DOHH2 (cell line): ENCODE results near the gene HOATZ.

Experiments
- H3F3A ChIP-seq: fragments of 200-600 bp; sonication (generic), shearing (Covaris generic); 2 replicates; pipeline ENCODE4 v1.6.0; 2016; ENCODE audit warnings: antibody characterized with exemption, mild to moderate bottlenecking; ENCODE audit not compliant: control insufficient read depth, insufficient read depth
- H3K27ac ChIP-seq: fragments of 200-600 bp; sonication (generic); 2 replicates; pipeline ENCODE4 v1.5.1; 2014; ENCODE audit warnings: low read depth, mild to moderate bottlenecking, low read length, moderate library complexity
- H3K27me3 ChIP-seq: fragments of 200-600 bp; sonication (generic); 2 replicates; pipeline ENCODE4 v1.6.1; 2014; ENCODE audit warnings: mild to moderate bottlenecking, low read length, mixed read lengths; ENCODE audit not compliant: control insufficient read depth
- H3K36me3 ChIP-seq: fragments of 200-600 bp; sonication (generic); 2 replicates; pipeline ENCODE4 v1.6.1; 2014; ENCODE audit warnings: mild to moderate bottlenecking, low read length, moderate library complexity, mixed read lengths; ENCODE audit not compliant: control insufficient read depth
- H3K4me1 ChIP-seq: fragments of 200-600 bp; sonication (generic); 2 replicates; pipeline ENCODE4 v1.6.1; 2014; ENCODE audit warnings: mild to moderate bottlenecking, low read length, mixed read lengths; ENCODE audit not compliant: control insufficient read depth
- H3K4me2 ChIP-seq: fragments of 200-600 bp; sonication (generic); 2 replicates; pipeline ENCODE4 v1.6.0; 2014; ENCODE audit warnings: mild to moderate bottlenecking, low read length, moderate library complexity
- H3K4me3 ChIP-seq: fragments of 200-600 bp; sonication (generic); 2 replicates; pipeline ENCODE4 v1.5.1; 2014; ENCODE audit warnings: mild to moderate bottlenecking, low read length, mixed read lengths
- H3K79me2 ChIP-seq: fragments of 200-600 bp; sonication (generic); 2 replicates; pipeline ENCODE4 v1.6.1; 2014; ENCODE audit warnings: mild to moderate bottlenecking, low read length, mixed read lengths; ENCODE audit not compliant: control insufficient read depth
- H3K9me2 ChIP-seq: fragments of 200-600 bp; sonication (generic); replicated peaks from 2 replicates; pipeline ENCODE4 v1.6.1; 2014; ENCODE audit warnings: mild to moderate bottlenecking, low read length, mixed read lengths; ENCODE audit not compliant: control insufficient read depth
- H3K9me3 ChIP-seq: fragments of 200-600 bp; sonication (generic); 2 replicates; pipeline ENCODE4 v1.6.1; 2014; ENCODE audit warnings: antibody characterized with exemption, low read length, mixed read lengths; ENCODE audit not compliant: control insufficient read depth, insufficient read depth
- H4K20me1 ChIP-seq: fragments of 200-600 bp; sonication (generic); 2 replicates; pipeline ENCODE4 v1.6.0; 2014; ENCODE audit warnings: low read depth, mild to moderate bottlenecking, antibody characterized with exemption, low read length, moderate library complexity; ENCODE audit not compliant: control insufficient read depth, insufficient read depth
- EZH2phosphoT487 ChIP-seq: fragments of 200-600 bp; sonication (generic); IDR thresholded peaks from 2 replicates; pipeline ENCODE4 v1.6.1; 2017; ENCODE audit warnings: borderline replicate concordance, mild to moderate bottlenecking, antibody characterized with exemption, low read length, moderate library complexity, mixed read lengths
- TF ChIP-seq, protein P1 (sequence below): fragments of 200-600 bp; sonication (generic); IDR thresholded peaks from one replicate; pipeline ENCODE4 v1.5.1; 2014; ENCODE audit warnings: antibody characterized with exemption, mild to moderate bottlenecking, low read depth, low read length; ENCODE audit not compliant: poor library complexity, severe bottlenecking

The HOATZ gene

DNA sequence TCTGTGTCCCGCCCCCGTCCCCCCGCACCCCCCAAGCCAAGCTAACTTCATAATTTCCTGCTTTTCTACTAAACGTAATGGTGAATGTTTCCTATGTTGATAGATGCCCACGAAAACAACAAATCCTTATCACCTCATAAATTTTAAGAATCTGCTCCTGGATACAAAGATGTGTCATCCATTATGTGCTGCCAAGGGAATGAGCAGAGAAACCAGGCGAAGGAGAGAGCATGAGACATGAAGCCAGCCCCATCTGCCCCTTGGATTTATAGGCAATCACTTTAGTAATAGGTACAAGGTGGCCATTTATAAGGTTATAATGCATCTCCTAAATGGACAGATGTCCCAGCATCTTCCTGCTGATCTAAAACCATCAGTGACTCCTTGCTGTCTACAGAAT is 56.2 kb downstream of the HOATZ start:
- Histone ChIP-seq H4K20me1 (no peaks in the 10 kb centered on the region), H3K4me3 (no peak overlapping the region), H3K9me3 (no peaks in the 10 kb centered on the region), H3F3A (no peaks in the 10 kb centered on the region), H3K9me2 (no peaks in the 10 kb centered on the region), H3K4me1 (peaks cover 18% of the 10 kb centered on the region), H3K4me2 (no peak overlapping the region), H3K27me3 (no peaks in the 10 kb centered on the region), H3K36me3 (no peaks in the 10 kb centered on the region), H3K27ac (no peak overlapping the region), H3K79me2 (no peaks in the 10 kb centered on the region)
- no peak for TF ChIP-seq EZH2phosphoT487
- TF ChIP-seq, protein P1, sequence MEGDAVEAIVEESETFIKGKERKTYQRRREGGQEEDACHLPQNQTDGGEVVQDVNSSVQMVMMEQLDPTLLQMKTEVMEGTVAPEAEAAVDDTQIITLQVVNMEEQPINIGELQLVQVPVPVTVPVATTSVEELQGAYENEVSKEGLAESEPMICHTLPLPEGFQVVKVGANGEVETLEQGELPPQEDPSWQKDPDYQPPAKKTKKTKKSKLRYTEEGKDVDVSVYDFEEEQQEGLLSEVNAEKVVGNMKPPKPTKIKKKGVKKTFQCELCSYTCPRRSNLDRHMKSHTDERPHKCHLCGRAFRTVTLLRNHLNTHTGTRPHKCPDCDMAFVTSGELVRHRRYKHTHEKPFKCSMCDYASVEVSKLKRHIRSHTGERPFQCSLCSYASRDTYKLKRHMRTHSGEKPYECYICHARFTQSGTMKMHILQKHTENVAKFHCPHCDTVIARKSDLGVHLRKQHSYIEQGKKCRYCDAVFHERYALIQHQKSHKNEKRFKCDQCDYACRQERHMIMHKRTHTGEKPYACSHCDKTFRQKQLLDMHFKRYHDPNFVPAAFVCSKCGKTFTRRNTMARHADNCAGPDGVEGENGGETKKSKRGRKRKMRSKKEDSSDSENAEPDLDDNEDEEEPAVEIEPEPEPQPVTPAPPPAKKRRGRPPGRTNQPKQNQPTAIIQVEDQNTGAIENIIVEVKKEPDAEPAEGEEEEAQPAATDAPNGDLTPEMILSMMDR, result no peak

DNA sequence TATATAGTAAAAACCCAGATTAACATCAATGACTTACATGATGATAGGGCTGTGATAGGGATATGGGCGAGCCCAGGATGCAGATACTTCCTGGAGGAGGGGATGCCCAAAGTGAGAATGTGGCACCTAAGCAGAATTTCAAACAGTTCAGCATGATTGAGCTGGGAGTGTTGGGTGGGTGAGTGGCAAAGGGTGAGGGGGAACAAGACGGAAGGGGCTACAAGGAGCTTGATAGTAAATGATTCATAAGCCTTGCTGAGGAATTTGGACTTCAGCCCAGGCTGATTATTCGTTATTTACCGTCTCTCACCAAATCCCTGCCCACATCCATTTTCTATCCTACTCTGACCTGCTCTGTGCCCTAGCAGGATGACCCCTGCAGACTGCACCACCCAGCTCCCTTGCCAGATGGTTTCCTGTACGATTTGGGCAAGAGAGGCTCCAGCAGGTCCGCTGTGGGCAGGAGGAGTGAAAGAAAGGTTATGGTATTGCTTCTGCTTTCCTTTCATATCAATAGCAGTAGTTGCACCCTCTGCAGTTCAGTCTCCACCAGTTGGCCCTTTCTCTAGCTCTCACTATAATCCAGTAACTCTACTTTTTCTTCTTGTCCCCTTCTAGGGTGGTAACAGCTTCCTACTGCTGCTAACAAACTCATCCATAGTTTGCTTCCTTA is 57.4 kb downstream of the HOATZ start:
- Histone ChIP-seq H3K9me3 (no peaks in the 10 kb centered on the region), H3K4me1 (peaks cover 18% of the 10 kb centered on the region), H3K27me3 (no peaks in the 10 kb centered on the region), H3K27ac (no peak overlapping the region), H3K79me2 (no peaks in the 10 kb centered on the region), H3K4me3 (no peak overlapping the region), H3K36me3 (no peaks in the 10 kb centered on the region), H3K9me2 (no peaks in the 10 kb centered on the region), H3F3A (no peaks in the 10 kb centered on the region), H3K4me2 (no peak overlapping the region), H4K20me1 (no peaks in the 10 kb centered on the region)
- TF ChIP-seq EZH2phosphoT487, result no peak
- TF ChIP-seq, protein P1, result no peak

DNA sequence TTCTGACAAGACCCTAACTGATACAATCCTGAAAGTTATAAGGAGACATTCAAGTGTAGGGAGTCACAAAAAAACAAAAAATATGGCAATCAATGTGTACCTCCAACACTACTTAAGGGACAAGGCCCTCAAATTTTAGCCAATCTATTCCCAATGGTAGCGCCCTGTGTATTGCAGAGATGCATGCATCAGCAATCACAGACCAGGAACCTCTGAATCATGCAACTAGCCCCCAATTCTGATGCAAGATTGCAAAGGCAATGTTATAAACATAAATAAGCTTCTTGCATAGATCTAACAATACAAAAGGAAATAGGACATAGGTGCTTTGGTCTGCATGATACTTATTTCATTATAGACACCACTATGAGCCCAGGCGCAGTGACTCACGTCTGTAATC is 58.0 kb downstream of the HOATZ start:
- H3K4me2 ChIP-seq, result no peak overlapping the region
- no peaks in the 10 kb centered on the region for H3K9me2 ChIP-seq
- no peaks in the 10 kb centered on the region for H3K27me3 ChIP-seq
- no peaks in the 10 kb centered on the region for H3K9me3 ChIP-seq
- H3K4me1 ChIP-seq, result peaks cover 18% of the 10 kb centered on the region
- no peaks in the 10 kb centered on the region for H3K79me2 ChIP-seq
- H3K36me3 ChIP-seq, result no peaks in the 10 kb centered on the region
- TF ChIP-seq, protein P1, result no peak
- no peak for TF ChIP-seq EZH2phosphoT487
- no peaks in the 10 kb centered on the region for H4K20me1 ChIP-seq
- H3K27ac ChIP-seq, result no peak overlapping the region
- no peaks in the 10 kb centered on the region for H3F3A ChIP-seq
- no peak overlapping the region for H3K4me3 ChIP-seq
